Tibial nerve (tissue), 3 donors: ENCODE measurements around the gene PHLDB3.

Source experiments
- POLR2A ChIP-seq, 2 donors: fragments of 450-650 bp; IDR thresholded peaks; one replicate each; pipeline ENCODE4 v1.6.1; 2017; ENCODE audit warnings: antibody characterized with exemption in 2 of 2, mild to moderate bottlenecking in 2 of 2, moderate library complexity in 2 of 2
- TF ChIP-seq, protein P1 (sequence below), 5 experiments: fragments of 200-600 bp in 3 of 5; fragments of 450-650 bp in 2 of 5; sonication (generic) in 3 of 5; IDR thresholded peaks; one replicate each; pipeline ENCODE4 v1.5.1; 2016 to 2019; ENCODE audit warnings: antibody characterized with exemption in 5 of 5, mild to moderate bottlenecking in 3 of 5, moderate library complexity in 2 of 5

DNA sequence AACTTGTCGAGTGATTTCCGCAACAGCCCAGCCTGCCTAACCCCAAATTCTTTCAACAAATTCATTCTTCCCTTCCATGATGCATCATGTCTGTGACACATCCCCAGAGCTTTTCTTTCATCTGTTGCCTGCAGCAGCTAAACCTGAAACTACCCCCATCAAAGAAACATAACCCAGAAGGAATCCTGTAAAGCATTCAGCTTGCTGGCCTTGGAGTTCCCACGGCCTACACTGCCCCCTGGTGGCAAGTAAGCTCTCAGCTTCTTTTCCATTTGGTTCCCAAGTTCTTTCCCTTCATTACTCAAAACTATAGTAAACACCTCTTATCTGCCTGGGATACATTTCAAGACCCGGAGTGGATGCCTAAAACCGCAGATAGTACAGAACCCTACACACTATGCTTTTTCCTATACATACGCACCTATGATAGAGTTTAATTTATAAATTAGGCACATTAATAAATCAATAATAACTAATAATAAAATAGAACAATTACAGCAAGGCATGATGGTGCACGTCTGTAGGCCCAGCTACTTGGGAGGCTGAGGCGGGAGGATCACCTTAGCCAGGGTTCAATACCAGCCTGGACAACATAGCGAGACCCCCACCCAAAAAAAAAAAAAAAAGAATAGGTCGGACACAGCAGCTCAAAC lies 15.0 kb upstream of the PHLDB3 start:
- TF ChIP-seq, protein P1, sequence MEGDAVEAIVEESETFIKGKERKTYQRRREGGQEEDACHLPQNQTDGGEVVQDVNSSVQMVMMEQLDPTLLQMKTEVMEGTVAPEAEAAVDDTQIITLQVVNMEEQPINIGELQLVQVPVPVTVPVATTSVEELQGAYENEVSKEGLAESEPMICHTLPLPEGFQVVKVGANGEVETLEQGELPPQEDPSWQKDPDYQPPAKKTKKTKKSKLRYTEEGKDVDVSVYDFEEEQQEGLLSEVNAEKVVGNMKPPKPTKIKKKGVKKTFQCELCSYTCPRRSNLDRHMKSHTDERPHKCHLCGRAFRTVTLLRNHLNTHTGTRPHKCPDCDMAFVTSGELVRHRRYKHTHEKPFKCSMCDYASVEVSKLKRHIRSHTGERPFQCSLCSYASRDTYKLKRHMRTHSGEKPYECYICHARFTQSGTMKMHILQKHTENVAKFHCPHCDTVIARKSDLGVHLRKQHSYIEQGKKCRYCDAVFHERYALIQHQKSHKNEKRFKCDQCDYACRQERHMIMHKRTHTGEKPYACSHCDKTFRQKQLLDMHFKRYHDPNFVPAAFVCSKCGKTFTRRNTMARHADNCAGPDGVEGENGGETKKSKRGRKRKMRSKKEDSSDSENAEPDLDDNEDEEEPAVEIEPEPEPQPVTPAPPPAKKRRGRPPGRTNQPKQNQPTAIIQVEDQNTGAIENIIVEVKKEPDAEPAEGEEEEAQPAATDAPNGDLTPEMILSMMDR (IDR thresholded peaks at IDR 0.05) = peak; percentile 74 to 92 (median 83)
- TF ChIP-seq POLR2A (IDR thresholded peaks at IDR 0.05) = no peak
